Endodermal cell (in vitro differentiated cells): Measurements from ENCODE around the gene TFF1. TPM values are rescaled to one million over a fixed set of nuclear protein-coding genes. Genes with fewer than 3 reads are reported as not detected.

Source experiments
- DNase-seq: peaks from one replicate; pipeline ENCODE4 v3.0.0-alpha.2; 2017
- H3K27ac ChIP-seq: 2 replicates; pipeline ENCODE4 v1.5.1; 2013; ENCODE audit warnings: mild to moderate bottlenecking, low read depth, low read length, moderate library complexity
- H3K27me3 ChIP-seq: 2 replicates; pipeline ENCODE4 v1.6.1; 2013; ENCODE audit warnings: mild to moderate bottlenecking, low read length, moderate library complexity; ENCODE audit not compliant: insufficient read depth, control insufficient read depth, poor library complexity, severe bottlenecking
- H3K36me3 ChIP-seq: 2 replicates; pipeline ENCODE4 v1.7.0; 2013; ENCODE audit warnings: mild to moderate bottlenecking, low read length, moderate library complexity; ENCODE audit not compliant: control insufficient read depth, insufficient read depth
- H3K4me1 ChIP-seq: one replicate; pipeline ENCODE4 v1.7.0; 2013; ENCODE audit warnings: low read length; ENCODE audit not compliant: control insufficient read depth, insufficient read depth
- H3K4me3 ChIP-seq: 2 replicates; pipeline ENCODE4 v1.5.1; 2013; ENCODE audit warnings: mild to moderate bottlenecking, low read length, moderate library complexity
- H3K9ac ChIP-seq: 2 replicates; pipeline ENCODE4 v1.6.1; 2013; ENCODE audit warnings: mild to moderate bottlenecking, low read length, moderate library complexity; ENCODE audit not compliant: poor library complexity, severe bottlenecking; ENCODE audit errors: extremely low read depth
- H3K9me3 ChIP-seq: 2 replicates; pipeline ENCODE4 v1.6.1; 2013; ENCODE audit warnings: mild to moderate bottlenecking, low read length, moderate library complexity; ENCODE audit not compliant: control insufficient read depth
- H3K27ac Mint-ChIP-seq: 2 replicates; pipeline ENCODE4 v1.8.0; 2020; ENCODE audit warnings: mixed read lengths
- H3K27me3 Mint-ChIP-seq: 2 replicates; pipeline ENCODE4 v1.8.0; 2021; ENCODE audit warnings: mild to moderate bottlenecking, mixed read lengths; ENCODE audit not compliant: insufficient read depth
- H3K36me3 Mint-ChIP-seq: 2 replicates; pipeline ENCODE4 v1.8.0; 2020; ENCODE audit warnings: low read depth, mixed read lengths
- H3K4me1 Mint-ChIP-seq: 2 replicates; pipeline ENCODE4 v1.8.0; 2020; ENCODE audit warnings: mixed read lengths
- H3K4me3 Mint-ChIP-seq: 2 replicates; pipeline ENCODE4 v1.8.0; 2020; ENCODE audit warnings: mild to moderate bottlenecking, moderate library complexity, mixed read lengths
- H3K9me3 Mint-ChIP-seq: 2 replicates; pipeline ENCODE4 v1.8.0; 2020; ENCODE audit warnings: mild to moderate bottlenecking, mixed read lengths
- CTCF ChIP-seq: fragments of 200-600 bp; sonication (generic); conservative IDR thresholded peaks from 2 replicates; pipeline ENCODE4 v1.5.0; 2021; ENCODE audit warnings: antibody characterized with exemption, mild to moderate bottlenecking
- WGBS, 2 experiments: methylation state at CpG; one replicate each; pipeline versions ENCODE4 v1.1.5 to v1.1.7; 2013; ENCODE audit warnings: missing lambda C conversion rate in 2 of 2, mixed read lengths in 1 of 2; ENCODE audit not compliant: insufficient coverage in 1 of 2, insufficient read length in 1 of 2; 5-methylcytosine and 5-hydroxymethylcytosine counted together
- total RNA-seq, 2 donors: library from RNA; stranded (reverse); fragmentation: NEBNext Ultra II Directional in 1 of 2; extraction: Animal tissue kit (Norgen Biotek cat#: 25700) in 1 of 2; gene quantifications; 2 replicates in 1 of 2; 3 replicates in 1 of 2; pipeline ENCODE4 v1.2.1, GENCODE V29; 2021

Gene TFF1
- total RNA-seq, 2 donors from 2014 or later = 1.6 to 3.7 TPM

DNA sequence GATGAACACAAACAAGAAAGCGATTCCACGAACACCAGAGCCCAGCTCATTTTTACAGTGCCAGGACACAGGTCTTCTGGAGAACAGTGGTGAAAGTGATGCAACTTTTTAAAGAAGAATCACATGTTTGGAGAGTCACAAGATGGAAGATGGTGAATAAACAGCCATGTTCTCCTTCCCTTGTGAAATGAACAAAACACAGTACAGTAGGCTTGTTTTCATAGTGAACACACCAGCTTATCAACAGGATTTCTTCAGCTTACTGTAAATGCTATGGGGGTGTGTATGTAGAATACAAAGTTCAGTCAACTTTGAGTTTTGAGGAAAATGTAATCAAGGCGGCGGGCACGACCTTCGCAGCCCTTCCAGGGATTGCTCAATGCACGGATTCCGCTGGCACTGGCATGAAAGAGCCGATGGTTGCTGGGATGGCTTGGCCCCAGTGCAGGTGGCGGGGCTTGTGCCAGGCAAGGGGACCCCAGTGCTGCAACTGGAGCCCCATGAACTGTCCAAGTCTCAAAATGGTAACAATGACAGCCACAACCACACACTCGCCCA, 19.8 kb upstream of the TFF1 start:
- Mint-ChIP-seq H3K27ac (no peak overlapping the region), H3K27me3 (peaks cover 7% of the 10 kb centered on the region), H3K4me1 (peaks cover 9% of the 10 kb centered on the region), H3K9me3 (peaks cover 10% of the 10 kb centered on the region), H3K36me3 (no peaks in the 10 kb centered on the region), H3K4me3 (no peak overlapping the region)
- no peak overlapping the region for H3K4me3 ChIP-seq
- H3K27me3 ChIP-seq = no peaks in the 10 kb centered on the region
- H3K4me1 ChIP-seq = no peaks in the 10 kb centered on the region
- no peaks in the 10 kb centered on the region for H3K36me3 ChIP-seq
- TF ChIP-seq CTCF = no peak
- no peaks in the 10 kb centered on the region for H3K9me3 ChIP-seq
- no peak overlapping the region for H3K9ac ChIP-seq
- 92 to 93% methylated on average over 10 to 11 of the region's 11 CpGs for WGBS, 2 experiments
- DNase-seq = no peak
- H3K27ac ChIP-seq = no peak overlapping the region

DNA sequence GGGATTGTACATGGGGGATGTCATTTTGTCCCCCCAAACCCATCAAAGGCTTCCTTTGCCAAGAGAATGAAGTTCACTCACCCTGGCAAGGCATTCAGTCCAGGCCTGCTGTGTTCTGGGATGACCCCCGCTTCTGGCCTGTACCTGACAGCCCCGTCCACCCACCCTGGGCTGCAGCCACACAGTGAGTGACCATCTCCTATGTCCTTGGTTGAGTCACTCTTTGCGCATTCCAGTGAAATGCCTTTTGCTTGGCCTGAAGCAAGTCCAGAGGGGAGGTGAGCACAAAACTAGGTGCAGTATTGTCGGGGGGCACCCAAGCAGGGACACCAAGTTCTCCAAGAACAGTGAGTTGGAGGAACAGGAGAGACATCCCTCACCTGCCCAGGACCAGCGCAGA, 19.3 kb upstream of the TFF1 start:
- H3K4me1 Mint-ChIP-seq = peaks cover 9% of the 10 kb centered on the region
- TF ChIP-seq CTCF = no peak
- peaks cover 10% of the 10 kb centered on the region for H3K9me3 Mint-ChIP-seq
- H3K4me1 ChIP-seq = no peaks in the 10 kb centered on the region
- WGBS, 2 experiments = 93 to 96% methylated on average over 5 of the region's 5 CpGs
- H3K4me3 ChIP-seq = no peak overlapping the region
- H3K36me3 Mint-ChIP-seq = no peaks in the 10 kb centered on the region
- no peak overlapping the region for H3K9ac ChIP-seq
- peaks cover 7% of the 10 kb centered on the region for H3K27me3 Mint-ChIP-seq
- no peak overlapping the region for H3K27ac Mint-ChIP-seq
- H3K27me3 ChIP-seq = no peaks in the 10 kb centered on the region
- H3K9me3 ChIP-seq = no peaks in the 10 kb centered on the region
- no peaks in the 10 kb centered on the region for H3K36me3 ChIP-seq
- H3K4me3 Mint-ChIP-seq = no peak overlapping the region
- H3K27ac ChIP-seq = no peak overlapping the region
- no peak for DNase-seq

DNA sequence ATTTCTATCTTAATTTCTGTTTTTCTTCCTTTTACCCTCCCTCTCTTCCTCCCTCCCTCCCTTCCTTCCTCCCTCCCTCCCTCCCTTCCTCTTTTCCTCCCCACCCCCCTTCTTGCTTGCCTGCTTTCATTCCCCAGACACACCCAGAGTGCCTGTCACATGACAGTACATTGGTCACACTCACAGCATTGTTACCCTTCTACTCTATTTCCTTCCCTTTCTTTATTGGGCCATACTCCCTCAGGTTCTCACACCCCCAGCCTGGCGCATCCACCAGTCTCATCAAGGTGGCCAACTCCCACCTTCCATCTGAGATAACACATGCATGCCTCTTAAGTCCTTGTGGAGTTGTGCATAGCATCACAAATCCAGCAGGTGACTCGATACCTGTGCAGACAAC, 18.7 kb upstream of the TFF1 start:
- H3K27ac Mint-ChIP-seq = no peak overlapping the region
- no peak for TF ChIP-seq CTCF
- H3K27me3 Mint-ChIP-seq = peaks cover 7% of the 10 kb centered on the region
- Histone ChIP-seq H3K27me3 (no peaks in the 10 kb centered on the region), H3K36me3 (no peaks in the 10 kb centered on the region), H3K9ac (no peak overlapping the region), H3K9me3 (no peaks in the 10 kb centered on the region), H3K4me1 (no peaks in the 10 kb centered on the region), H3K4me3 (no peak overlapping the region), H3K27ac (no peak overlapping the region)
- DNase-seq = no peak
- H3K4me3 Mint-ChIP-seq = no peak overlapping the region
- WGBS, 2 experiments = 94% methylated on average over 2 of the region's 2 CpGs; no CpG with 5 or more reads in 1 of the 2 experiments
- H3K36me3 Mint-ChIP-seq = no peaks in the 10 kb centered on the region
- H3K4me1 Mint-ChIP-seq = peaks cover 9% of the 10 kb centered on the region
- peaks cover 10% of the 10 kb centered on the region for H3K9me3 Mint-ChIP-seq
